Astrocyte (in vitro differentiated cells and primary cell): ENCODE data around the gene PLEKHA8. TPM values are rescaled to one million over a fixed set of nuclear protein-coding genes. Genes with fewer than 3 reads are reported as not detected.
A peak's percentile ranks its signal among the peaks of the same experiment; 100 is the strongest.

ENCODE experiments used
- DNase-seq: peaks from one replicate; pipeline ENCODE4 v3.0.0-alpha.2; 2010; ENCODE audit warnings: low read depth
- FAIRE-seq: peaks from 2 replicates; lab custom pipeline; 2011; peaks lifted over from hg19 to GRCh38; lab: Jason Lieb, UNC
- H2AFZ ChIP-seq: 2 replicates; pipeline ENCODE4 v1.6.0; 2012; ENCODE audit warnings: low read depth, low read length, inconsistent platforms
- H3K27ac ChIP-seq: 2 replicates; pipeline ENCODE4 v1.5.1; 2011; ENCODE audit warnings: low read depth, low read length, inconsistent platforms
- H3K27me3 ChIP-seq: 2 replicates; pipeline ENCODE4 v1.6.0; 2011; ENCODE audit warnings: low read length, inconsistent platforms; ENCODE audit not compliant: insufficient read depth
- H3K36me3 ChIP-seq: 2 replicates; pipeline ENCODE4 v1.5.1; 2011; ENCODE audit warnings: low read length, inconsistent platforms; ENCODE audit not compliant: insufficient read depth
- H3K4me1 ChIP-seq: 2 replicates; pipeline ENCODE4 v1.5.1; 2011; ENCODE audit warnings: low read length, inconsistent platforms; ENCODE audit not compliant: insufficient read depth
- H3K4me2 ChIP-seq: 2 replicates; pipeline ENCODE4 v1.6.0; 2012; ENCODE audit warnings: low read length, inconsistent platforms
- H3K4me3 ChIP-seq: 2 replicates; pipeline ENCODE4 v1.5.1; 2011; ENCODE audit warnings: low read depth, mild to moderate bottlenecking, low read length, inconsistent platforms; ENCODE audit not compliant: insufficient read depth
- H3K79me2 ChIP-seq: 2 replicates; pipeline ENCODE4 v1.6.0; 2012; ENCODE audit warnings: mild to moderate bottlenecking, low read length, inconsistent platforms; ENCODE audit not compliant: insufficient read depth
- H3K9ac ChIP-seq: 2 replicates; pipeline ENCODE4 v1.6.0; 2012; ENCODE audit warnings: mild to moderate bottlenecking, low read length, inconsistent platforms
- H3K9me3 ChIP-seq: 2 replicates; pipeline ENCODE4 v1.5.1; 2012; ENCODE audit warnings: low read depth, mild to moderate bottlenecking, low read length, inconsistent platforms; ENCODE audit not compliant: insufficient read depth
- H4K20me1 ChIP-seq: 2 replicates; pipeline ENCODE4 v1.6.0; 2012; ENCODE audit warnings: low read length, inconsistent platforms; ENCODE audit not compliant: insufficient read depth
- H3K27ac Mint-ChIP-seq: one replicate; pipeline ENCODE4 v1.8.0; 2021; ENCODE audit warnings: mild to moderate bottlenecking, mixed read lengths; ENCODE audit not compliant: unreplicated experiment
- H3K27me3 Mint-ChIP-seq: one replicate; pipeline ENCODE4 v1.8.0; 2021; ENCODE audit warnings: low read depth, mixed read lengths; ENCODE audit not compliant: unreplicated experiment
- H3K36me3 Mint-ChIP-seq: one replicate; pipeline ENCODE4 v1.8.0; 2021; ENCODE audit warnings: low read depth, mixed read lengths; ENCODE audit not compliant: unreplicated experiment
- H3K4me1 Mint-ChIP-seq: one replicate; pipeline ENCODE4 v1.8.0; 2021; ENCODE audit warnings: low read depth, mixed read lengths; ENCODE audit not compliant: unreplicated experiment
- H3K4me3 Mint-ChIP-seq: one replicate; pipeline ENCODE4 v1.8.0; 2021; ENCODE audit warnings: mild to moderate bottlenecking, moderate library complexity, mixed read lengths; ENCODE audit not compliant: unreplicated experiment
- H3K9me3 Mint-ChIP-seq: one replicate; pipeline ENCODE4 v1.8.0; 2021; ENCODE audit warnings: mild to moderate bottlenecking, mixed read lengths; ENCODE audit not compliant: unreplicated experiment
- CTCF ChIP-seq: IDR thresholded peaks from 2 replicates; pipeline ENCODE4 v1.5.1; 2011; ENCODE audit warnings: low read depth, mild to moderate bottlenecking, inconsistent platforms, low read length, moderate library complexity; ENCODE audit not compliant: insufficient read depth
- EZH2 ChIP-seq: IDR thresholded peaks from 2 replicates; pipeline ENCODE4 v1.6.1; 2012; ENCODE audit warnings: mild to moderate bottlenecking, low read length, inconsistent platforms; ENCODE audit not compliant: insufficient read depth
- total RNA-seq: library from RNA; stranded (reverse); gene quantifications from 2 replicates; pipeline ENCODE4 v1.2.1, GENCODE V29; 2021

Gene PLEKHA8
- total RNA-seq, 1 donor from 2014 or later = 34.7 TPM

- Mint-ChIP-seq H3K27ac (no peak overlapping the region), H3K4me1 (peaks cover 7% of the 10 kb centered on the region), H3K4me3 (peak overlapping the region; percentile 27), H3K36me3 (no peaks in the 10 kb centered on the region), H3K9me3 (peaks cover 4% of the 10 kb centered on the region), H3K27me3 (no peaks in the 10 kb centered on the region)
- no peak overlapping the region for H2AFZ ChIP-seq
- peaks cover 6% of the 10 kb centered on the region for H3K9me3 ChIP-seq
- no peak for DNase-seq
- FAIRE-seq = no peak
- TF ChIP-seq EZH2 (no peak), CTCF (no peak)
- H3K36me3 ChIP-seq = no peaks in the 10 kb centered on the region
- H3K4me3 ChIP-seq = no peak overlapping the region
- H3K27ac ChIP-seq = no peak overlapping the region
- no peak overlapping the region for H3K4me2 ChIP-seq
- no peaks in the 10 kb centered on the region for H3K79me2 ChIP-seq
- H3K4me1 ChIP-seq = no peaks in the 10 kb centered on the region
- H3K27me3 ChIP-seq = no peaks in the 10 kb centered on the region
- no peak overlapping the region for H3K9ac ChIP-seq
- no peaks in the 10 kb centered on the region for H4K20me1 ChIP-seq
Observed at GRCh38 chr7:30117896-30118295, 89.7 kb downstream of the PLEKHA8 start.

GRCh38 chr7:30119890-30120577, 91.8 kb downstream of the PLEKHA8 start:
- Mint-ChIP-seq H3K9me3 (no peaks in the 10 kb centered on the region), H3K36me3 (no peaks in the 10 kb centered on the region), H3K27ac (no peak overlapping the region), H3K4me1 (peaks cover 7% of the 10 kb centered on the region), H3K4me3 (no peak overlapping the region), H3K27me3 (no peaks in the 10 kb centered on the region)
- peaks cover 4% of the 10 kb centered on the region for H3K9me3 ChIP-seq
- H3K27me3 ChIP-seq = no peaks in the 10 kb centered on the region
- no peaks in the 10 kb centered on the region for H3K4me1 ChIP-seq
- H3K36me3 ChIP-seq = no peaks in the 10 kb centered on the region
- H3K4me2 ChIP-seq = no peak overlapping the region
- H3K27ac ChIP-seq = no peak overlapping the region
- no peak overlapping the region for H3K9ac ChIP-seq
- DNase-seq = no peak
- FAIRE-seq = no peak
- no peak overlapping the region for H3K4me3 ChIP-seq
- no peaks in the 10 kb centered on the region for H3K79me2 ChIP-seq
- H4K20me1 ChIP-seq = no peaks in the 10 kb centered on the region
- H2AFZ ChIP-seq = no peak overlapping the region
- no peak for TF ChIP-seq EZH2
- no peak for TF ChIP-seq CTCF
